Measurements from ENCODE around the gene MDM1. TPM values are rescaled to one million over a fixed set of nuclear protein-coding genes. Genes with fewer than 3 reads are reported as not detected.

MDM1 gene
- total RNA-seq, 1 experiment from 2014 or later, result 10.0 TPM

DNA sequence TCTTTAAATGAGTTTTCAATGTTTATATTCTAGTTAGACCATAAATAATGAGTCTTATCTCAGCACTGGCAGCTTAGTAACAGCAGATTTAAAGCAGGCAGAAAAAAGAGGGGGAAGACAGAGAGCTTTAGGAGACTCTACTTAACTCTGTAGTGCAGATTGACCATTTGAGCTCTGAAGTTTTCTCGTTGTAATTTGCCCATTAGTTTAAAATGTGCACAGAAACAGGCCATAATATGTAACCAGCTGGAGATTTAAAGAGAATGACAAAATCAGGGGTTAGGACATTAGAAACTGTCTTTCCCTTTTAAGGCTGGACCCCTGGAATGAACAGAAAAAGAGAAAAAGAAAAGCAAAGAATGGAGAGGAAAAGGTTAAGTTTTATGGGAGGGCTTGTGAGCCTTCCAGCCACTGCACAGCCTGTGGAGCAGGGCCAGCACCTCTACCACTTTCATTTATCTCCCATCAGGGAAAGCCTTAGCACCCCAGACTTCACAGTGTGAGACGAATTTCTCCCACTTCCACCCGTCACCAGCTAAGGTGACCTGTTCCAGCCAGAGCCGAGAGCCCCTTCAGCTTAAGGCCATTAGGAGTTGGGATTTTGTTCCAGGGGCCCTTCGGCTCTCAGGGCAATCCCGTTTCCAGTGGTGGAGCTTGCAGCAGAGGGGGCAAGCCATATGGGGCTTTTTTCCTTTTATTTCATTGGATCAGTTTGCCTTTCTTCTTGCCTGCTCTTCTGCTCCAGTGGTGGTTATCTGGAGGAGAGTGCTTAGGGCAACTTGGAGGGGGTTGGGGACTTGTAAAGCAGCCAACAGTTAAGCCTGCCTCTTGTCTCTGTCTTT lies 86.8 kb downstream of the MDM1 start:
- Histone ChIP-seq H3K27me3 (ENCODE audit: insufficient read depth, low read length) (no peaks in the 10 kb centered on the region), H3K4me1 (ENCODE audit: control insufficient read depth in 1 of 2, insufficient read depth in 2 of 2, low read length in 2 of 2) (no peaks in the 10 kb centered on the region; a peak in 1 of 4 replicates), H3K79me2 (ENCODE audit: insufficient read depth, low read length) (no peaks in the 10 kb centered on the region), H3K4me2 (ENCODE audit: low read length) (no peak overlapping the region), H3K9ac (ENCODE audit: low read length) (no peak overlapping the region), H4K20me1 (ENCODE audit: insufficient read depth) (no peaks in the 10 kb centered on the region), H3K9me3 (ENCODE audit: control insufficient read depth in 1 of 2, insufficient read depth in 1 of 2, low read depth in 1 of 2, low read length in 2 of 2) (no peaks in the 10 kb centered on the region), H3K27ac (ENCODE audit: low read depth, low read length) (no peak overlapping the region), H3K36me3 (ENCODE audit: control insufficient read depth in 1 of 2, insufficient read depth in 2 of 2, low read length in 2 of 2) (no peaks in the 10 kb centered on the region), H3K4me3 (replicated peaks in 1 of 2; ENCODE audit: low read depth in 1 of 2, low read length in 2 of 2) (no peak overlapping the region), H2AFZ (ENCODE audit: low read depth, low read length, poor library complexity, severe bottlenecking) (no peak overlapping the region), H3K9me2 (ENCODE audit: insufficient read depth) (no peaks in the 10 kb centered on the region)
- ATAC-seq (no peak), DNase-seq (ENCODE audit: low read depth, low spot score) (no peak)
- ChIA-PET POLR2A (no interaction called here), CTCF (no interaction called here), RAD21 (ENCODE audit: low non-redundant PET in 1 of 2, low total read pairs in 2 of 2, uncharacterized antibody in 2 of 2, unreplicated experiment in 2 of 2) (no interaction called here)
- BruUV-seq (replicated peaks), result no TSS peak
- TF ChIP-seq, protein P1, sequence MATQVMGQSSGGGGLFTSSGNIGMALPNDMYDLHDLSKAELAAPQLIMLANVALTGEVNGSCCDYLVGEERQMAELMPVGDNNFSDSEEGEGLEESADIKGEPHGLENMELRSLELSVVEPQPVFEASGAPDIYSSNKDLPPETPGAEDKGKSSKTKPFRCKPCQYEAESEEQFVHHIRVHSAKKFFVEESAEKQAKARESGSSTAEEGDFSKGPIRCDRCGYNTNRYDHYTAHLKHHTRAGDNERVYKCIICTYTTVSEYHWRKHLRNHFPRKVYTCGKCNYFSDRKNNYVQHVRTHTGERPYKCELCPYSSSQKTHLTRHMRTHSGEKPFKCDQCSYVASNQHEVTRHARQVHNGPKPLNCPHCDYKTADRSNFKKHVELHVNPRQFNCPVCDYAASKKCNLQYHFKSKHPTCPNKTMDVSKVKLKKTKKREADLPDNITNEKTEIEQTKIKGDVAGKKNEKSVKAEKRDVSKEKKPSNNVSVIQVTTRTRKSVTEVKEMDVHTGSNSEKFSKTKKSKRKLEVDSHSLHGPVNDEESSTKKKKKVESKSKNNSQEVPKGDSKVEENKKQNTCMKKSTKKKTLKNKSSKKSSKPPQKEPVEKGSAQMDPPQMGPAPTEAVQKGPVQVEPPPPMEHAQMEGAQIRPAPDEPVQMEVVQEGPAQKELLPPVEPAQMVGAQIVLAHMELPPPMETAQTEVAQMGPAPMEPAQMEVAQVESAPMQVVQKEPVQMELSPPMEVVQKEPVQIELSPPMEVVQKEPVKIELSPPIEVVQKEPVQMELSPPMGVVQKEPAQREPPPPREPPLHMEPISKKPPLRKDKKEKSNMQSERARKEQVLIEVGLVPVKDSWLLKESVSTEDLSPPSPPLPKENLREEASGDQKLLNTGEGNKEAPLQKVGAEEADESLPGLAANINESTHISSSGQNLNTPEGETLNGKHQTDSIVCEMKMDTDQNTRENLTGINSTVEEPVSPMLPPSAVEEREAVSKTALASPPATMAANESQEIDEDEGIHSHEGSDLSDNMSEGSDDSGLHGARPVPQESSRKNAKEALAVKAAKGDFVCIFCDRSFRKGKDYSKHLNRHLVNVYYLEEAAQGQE (IDR thresholded peaks at IDR 0.05; ENCODE audit: low read depth), result no peak
- no peak for TF ChIP-seq SRF (IDR thresholded peaks at IDR 0.05; ENCODE audit: low read depth)
- no peak for TF ChIP-seq CBX3 (IDR thresholded peaks at IDR 0.05; ENCODE audit: low read depth)
- TF ChIP-seq POLR2A (IDR thresholded peaks at IDR 0.05; ENCODE audit: borderline replicate concordance, extremely low read depth, insufficient read depth, insufficient read length), result no peak
- no peak for TF ChIP-seq ELF1 (IDR thresholded peaks at IDR 0.05; ENCODE audit: borderline replicate concordance, low read depth)
- TF ChIP-seq YY1 (IDR thresholded peaks at IDR 0.05; ENCODE audit: extremely low read depth, insufficient replicate concordance, low read depth, low read length), result no peak
- TF ChIP-seq, protein P2, sequence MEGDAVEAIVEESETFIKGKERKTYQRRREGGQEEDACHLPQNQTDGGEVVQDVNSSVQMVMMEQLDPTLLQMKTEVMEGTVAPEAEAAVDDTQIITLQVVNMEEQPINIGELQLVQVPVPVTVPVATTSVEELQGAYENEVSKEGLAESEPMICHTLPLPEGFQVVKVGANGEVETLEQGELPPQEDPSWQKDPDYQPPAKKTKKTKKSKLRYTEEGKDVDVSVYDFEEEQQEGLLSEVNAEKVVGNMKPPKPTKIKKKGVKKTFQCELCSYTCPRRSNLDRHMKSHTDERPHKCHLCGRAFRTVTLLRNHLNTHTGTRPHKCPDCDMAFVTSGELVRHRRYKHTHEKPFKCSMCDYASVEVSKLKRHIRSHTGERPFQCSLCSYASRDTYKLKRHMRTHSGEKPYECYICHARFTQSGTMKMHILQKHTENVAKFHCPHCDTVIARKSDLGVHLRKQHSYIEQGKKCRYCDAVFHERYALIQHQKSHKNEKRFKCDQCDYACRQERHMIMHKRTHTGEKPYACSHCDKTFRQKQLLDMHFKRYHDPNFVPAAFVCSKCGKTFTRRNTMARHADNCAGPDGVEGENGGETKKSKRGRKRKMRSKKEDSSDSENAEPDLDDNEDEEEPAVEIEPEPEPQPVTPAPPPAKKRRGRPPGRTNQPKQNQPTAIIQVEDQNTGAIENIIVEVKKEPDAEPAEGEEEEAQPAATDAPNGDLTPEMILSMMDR (IDR thresholded peaks at IDR 0.05 in 2 of 3, conservative IDR thresholded peaks at IDR 0.05 in 1 of 3; ENCODE audit: borderline replicate concordance in 1 of 3, insufficient read depth in 1 of 3, low read depth in 2 of 3, low read length in 2 of 3), result no peak
- TF ChIP-seq SP1 (IDR thresholded peaks at IDR 0.05; ENCODE audit: low read depth), result no peak
- TF ChIP-seq, protein P3, sequence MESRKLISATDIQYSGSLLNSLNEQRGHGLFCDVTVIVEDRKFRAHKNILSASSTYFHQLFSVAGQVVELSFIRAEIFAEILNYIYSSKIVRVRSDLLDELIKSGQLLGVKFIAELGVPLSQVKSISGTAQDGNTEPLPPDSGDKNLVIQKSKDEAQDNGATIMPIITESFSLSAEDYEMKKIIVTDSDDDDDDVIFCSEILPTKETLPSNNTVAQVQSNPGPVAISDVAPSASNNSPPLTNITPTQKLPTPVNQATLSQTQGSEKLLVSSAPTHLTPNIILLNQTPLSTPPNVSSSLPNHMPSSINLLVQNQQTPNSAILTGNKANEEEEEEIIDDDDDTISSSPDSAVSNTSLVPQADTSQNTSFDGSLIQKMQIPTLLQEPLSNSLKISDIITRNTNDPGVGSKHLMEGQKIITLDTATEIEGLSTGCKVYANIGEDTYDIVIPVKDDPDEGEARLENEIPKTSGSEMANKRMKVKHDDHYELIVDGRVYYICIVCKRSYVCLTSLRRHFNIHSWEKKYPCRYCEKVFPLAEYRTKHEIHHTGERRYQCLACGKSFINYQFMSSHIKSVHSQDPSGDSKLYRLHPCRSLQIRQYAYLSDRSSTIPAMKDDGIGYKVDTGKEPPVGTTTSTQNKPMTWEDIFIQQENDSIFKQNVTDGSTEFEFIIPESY (IDR thresholded peaks at IDR 0.05; ENCODE audit: extremely low read depth, insufficient replicate concordance, low read length), result no peak
- TF ChIP-seq EZH2phosphoT487 (IDR thresholded peaks at IDR 0.05; ENCODE audit: borderline replicate concordance), result no peak
- TF ChIP-seq ZFX (IDR thresholded peaks at IDR 0.05), result no peak
- TF ChIP-seq ZNF274 (IDR thresholded peaks at IDR 0.05; ENCODE audit: low read depth, low read length), result no peak
- TF ChIP-seq POLR2AphosphoS5 (IDR thresholded peaks at IDR 0.05; ENCODE audit: low read depth, low read length), result no peak
- TF ChIP-seq, protein P4, sequence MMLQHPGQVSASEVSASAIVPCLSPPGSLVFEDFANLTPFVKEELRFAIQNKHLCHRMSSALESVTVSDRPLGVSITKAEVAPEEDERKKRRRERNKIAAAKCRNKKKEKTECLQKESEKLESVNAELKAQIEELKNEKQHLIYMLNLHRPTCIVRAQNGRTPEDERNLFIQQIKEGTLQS (IDR thresholded peaks at IDR 0.05), result no peak
- no peak for TF ChIP-seq SIN3A (IDR thresholded peaks at IDR 0.05; ENCODE audit: low read depth)
- TF ChIP-seq EZH2 (IDR thresholded peaks at IDR 0.05), result no peak
- TF ChIP-seq CEBPB (IDR thresholded peaks at IDR 0.05; ENCODE audit: low read depth), result no peak
- TF ChIP-seq, protein P5, sequence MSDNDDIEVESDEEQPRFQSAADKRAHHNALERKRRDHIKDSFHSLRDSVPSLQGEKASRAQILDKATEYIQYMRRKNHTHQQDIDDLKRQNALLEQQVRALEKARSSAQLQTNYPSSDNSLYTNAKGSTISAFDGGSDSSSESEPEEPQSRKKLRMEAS (IDR thresholded peaks at IDR 0.05), result no peak
- no peak for TF ChIP-seq FOSL1 (IDR thresholded peaks at IDR 0.05; ENCODE audit: low read depth)
- TF ChIP-seq TCF7L2 (IDR thresholded peaks at IDR 0.05; ENCODE audit: borderline replicate concordance, extremely low read depth, insufficient read depth, insufficient read length), result no peak
- intact Hi-C loops (cut with micrococcal nuclease), result no loop called here
